CD4-positive, alpha-beta memory T cell (primary cell): Measurements from ENCODE around the gene SPRED2. TPM values are rescaled to one million over a fixed set of nuclear protein-coding genes. Genes with fewer than 3 reads are reported as not detected.

ENCODE experiments used
- CTCF ChIA-PET: fragments of 350-600 bp; sonication (Branson Sonifier 250); formaldehyde crosslinking; loops from one replicate; lab custom pipeline; 2021; ENCODE audit warnings: inconsistent platforms; ENCODE audit not compliant: partially characterized antibody; lab: Charles Lee
- POLR2A ChIA-PET: fragments of 350-600 bp; sonication (Branson Sonifier 250); formaldehyde crosslinking; loops from one replicate; lab custom pipeline; 2021; ENCODE audit not compliant: partially characterized antibody; lab: Charles Lee
- DNase-seq, 5 donors: peaks; one replicate each; pipeline versions ENCODE4 v3.0.0 to v3.0.0-alpha.2; 2020 to 2022; ENCODE audit warnings: mixed read lengths in 1 of 5
- H3K27ac ChIP-seq: one replicate; pipeline ENCODE4 v1.7.0; 2013; ENCODE audit warnings: low read depth, low read length
- H3K27me3 ChIP-seq: 2 replicates; pipeline ENCODE4 v1.7.0; 2013; ENCODE audit warnings: mild to moderate bottlenecking, low read length, moderate library complexity; ENCODE audit not compliant: insufficient read depth
- H3K36me3 ChIP-seq: 2 replicates; pipeline ENCODE4 v1.7.0; 2013; ENCODE audit warnings: mild to moderate bottlenecking, low read length, moderate library complexity; ENCODE audit not compliant: insufficient read depth
- H3K4me1 ChIP-seq: 2 replicates; pipeline ENCODE4 v1.7.0; 2013; ENCODE audit warnings: mild to moderate bottlenecking, low read length, moderate library complexity; ENCODE audit not compliant: insufficient read depth
- H3K4me3 ChIP-seq, 2 donors: one replicate each; pipeline ENCODE4 v1.7.0; 2013; ENCODE audit warnings: low read length in 2 of 2, mild to moderate bottlenecking in 1 of 2
- H3K9me3 ChIP-seq, 2 donors: one replicate each; pipeline ENCODE4 v1.7.0; 2013; ENCODE audit warnings: low read length in 2 of 2, control low read depth in 1 of 2; ENCODE audit not compliant: control insufficient read depth in 1 of 2
- H3K27ac Mint-ChIP-seq, 7 donors: one replicate each; pipeline ENCODE4 v1.8.0; 2020 to 2021; ENCODE audit warnings: mixed read lengths in 7 of 7, mild to moderate bottlenecking in 6 of 7, inconsistent platforms in 3 of 7, moderate library complexity in 3 of 7
- H3K27me3 Mint-ChIP-seq, 2 donors: one replicate each; pipeline ENCODE4 v1.8.0; 2020 to 2021; ENCODE audit warnings: mixed read lengths in 2 of 2
- H3K36me3 Mint-ChIP-seq, 2 donors: one replicate each; pipeline ENCODE4 v1.8.0; 2020 to 2021; ENCODE audit warnings: mixed read lengths in 2 of 2, inconsistent platforms in 1 of 2, mild to moderate bottlenecking in 1 of 2
- H3K4me1 Mint-ChIP-seq, 4 donors: one replicate each; pipeline ENCODE4 v1.8.0; 2020 to 2021; ENCODE audit warnings: mixed read lengths in 4 of 4, mild to moderate bottlenecking in 1 of 4
- H3K4me3 Mint-ChIP-seq, 8 donors: one replicate each; pipeline ENCODE4 v1.8.0; 2020 to 2021; ENCODE audit warnings: mixed read lengths in 8 of 8, mild to moderate bottlenecking in 7 of 8, moderate library complexity in 6 of 8, inconsistent platforms in 3 of 8
- H3K9me3 Mint-ChIP-seq, 8 donors: one replicate each; pipeline ENCODE4 v1.8.0; 2020 to 2021; ENCODE audit warnings: mixed read lengths in 8 of 8, mild to moderate bottlenecking in 5 of 8, inconsistent platforms in 3 of 8, moderate library complexity in 1 of 8
- intact Hi-C: fragments of 100-400 bp; cut with micrococcal nuclease; formaldehyde crosslinking; loops from one replicate; pipeline ENCODE4 v1.15.1; 2023
- polyA plus RNA-seq, 2 donors: library from polyadenylated mRNA; unstranded; fragments of 300-500 nt; fragmentation: Illumina TruSeq; gene quantifications; one replicate each; pipeline ENCODE4 v1.2.3, GENCODE V29; 2021
- total RNA-seq, 2 experiments: library from RNA; stranded (reverse); gene quantifications; one replicate each; pipeline ENCODE4 v1.2.3, GENCODE V29; 2021

The SPRED2 gene
- total and polyA plus RNA-seq, 4 experiments from 2014 or later = 0.27 to 1.3 (median 0.62) TPM

- peaks cover 0 to 4% (median 0%) of the 10 kb centered on the region in 8 donors for H3K9me3 Mint-ChIP-seq
- Histone ChIP-seq H3K27ac (no peak overlapping the region), H3K4me1 (no peaks in the 10 kb centered on the region), H3K9me3 (no peaks in the 10 kb centered on the region), H3K27me3 (no peaks in the 10 kb centered on the region), H3K36me3 (no peaks in the 10 kb centered on the region), H3K4me3 (no peak overlapping the region)
- no peaks in the 10 kb centered on the region for H3K4me1 Mint-ChIP-seq
- no peaks in the 10 kb centered on the region for H3K27me3 Mint-ChIP-seq
- ChIA-PET POLR2A (no interaction called here), CTCF (no interaction called here)
- intact Hi-C loops = no loop called here
- H3K4me3 Mint-ChIP-seq = no peak overlapping the region
- H3K27ac Mint-ChIP-seq = peak overlapping the region in 1 of 7 donors; percentile 25
- H3K36me3 Mint-ChIP-seq = peaks cover 0 to 5% of the 10 kb centered on the region in 2 donors
- no peak for DNase-seq
Observed at GRCh38 chr2:65351234-65351947, 81.0 kb downstream of the SPRED2 start.

- H3K36me3 Mint-ChIP-seq = peaks cover 0 to 5% of the 10 kb centered on the region in 2 donors
- no peaks in the 10 kb centered on the region for H3K4me1 Mint-ChIP-seq
- Histone ChIP-seq H3K9me3 (no peaks in the 10 kb centered on the region), H3K36me3 (no peaks in the 10 kb centered on the region), H3K4me1 (no peaks in the 10 kb centered on the region), H3K4me3 (no peak overlapping the region), H3K27ac (no peak overlapping the region), H3K27me3 (no peaks in the 10 kb centered on the region)
- H3K27me3 Mint-ChIP-seq = no peaks in the 10 kb centered on the region
- ChIA-PET POLR2A (no interaction called here), CTCF (no interaction called here)
- intact Hi-C loops = no loop called here
- no peak overlapping the region for H3K4me3 Mint-ChIP-seq
- peaks cover 0 to 4% (median 0%) of the 10 kb centered on the region in 8 donors for H3K9me3 Mint-ChIP-seq
- no peak overlapping the region for H3K27ac Mint-ChIP-seq
- no peak for DNase-seq
Observed at GRCh38 chr2:65350651-65351056, 81.7 kb downstream of the SPRED2 start.

- Mint-ChIP-seq H3K9me3 (peaks cover 0 to 4% (median 0%) of the 10 kb centered on the region in 8 donors), H3K27me3 (no peaks in the 10 kb centered on the region), H3K36me3 (peaks cover 0 to 5% of the 10 kb centered on the region in 2 donors), H3K27ac (no peak overlapping the region), H3K4me3 (no peak overlapping the region), H3K4me1 (no peaks in the 10 kb centered on the region)
- no peak for DNase-seq
- no peaks in the 10 kb centered on the region for H3K36me3 ChIP-seq
- no peaks in the 10 kb centered on the region for H3K9me3 ChIP-seq
- no peaks in the 10 kb centered on the region for H3K27me3 ChIP-seq
- no peak overlapping the region for H3K27ac ChIP-seq
- ChIA-PET CTCF (no interaction called here), POLR2A (no interaction called here)
- no peaks in the 10 kb centered on the region for H3K4me1 ChIP-seq
- intact Hi-C loops = no loop called here
- H3K4me3 ChIP-seq = no peak overlapping the region
Observed at GRCh38 chr2:65349863-65350262, 82.5 kb downstream of the SPRED2 start.

- no peaks in the 10 kb centered on the region for H3K27me3 ChIP-seq
- Mint-ChIP-seq H3K4me1 (no peaks in the 10 kb centered on the region), H3K9me3 (peaks cover 0 to 4% (median 0%) of the 10 kb centered on the region in 8 donors), H3K27ac (no peak overlapping the region), H3K36me3 (peaks cover 0 to 5% of the 10 kb centered on the region in 2 donors), H3K27me3 (no peaks in the 10 kb centered on the region), H3K4me3 (no peak overlapping the region)
- no peak overlapping the region for H3K27ac ChIP-seq
- no peaks in the 10 kb centered on the region for H3K4me1 ChIP-seq
- H3K36me3 ChIP-seq = no peaks in the 10 kb centered on the region
- H3K9me3 ChIP-seq = no peaks in the 10 kb centered on the region
- no peak for DNase-seq
- ChIA-PET POLR2A (no interaction called here), CTCF (no interaction called here)
- intact Hi-C loops = no loop called here
- no peak overlapping the region for H3K4me3 ChIP-seq
Observed at GRCh38 chr2:65347913-65348312, 84.5 kb downstream of the SPRED2 start.

- Histone ChIP-seq H3K4me1 (no peaks in the 10 kb centered on the region), H3K36me3 (no peaks in the 10 kb centered on the region), H3K9me3 (no peaks in the 10 kb centered on the region), H3K27me3 (no peaks in the 10 kb centered on the region), H3K27ac (no peak overlapping the region), H3K4me3 (no peak overlapping the region)
- DNase-seq = no peak
- H3K4me3 Mint-ChIP-seq = no peak overlapping the region
- ChIA-PET POLR2A (no interaction called here), CTCF (no interaction called here)
- H3K27ac Mint-ChIP-seq = no peak overlapping the region
- H3K9me3 Mint-ChIP-seq = peaks cover 0 to 4% (median 0%) of the 10 kb centered on the region in 8 donors
- peaks cover 0 to 5% of the 10 kb centered on the region in 2 donors for H3K36me3 Mint-ChIP-seq
- intact Hi-C loops = no loop called here
- no peaks in the 10 kb centered on the region for H3K27me3 Mint-ChIP-seq
- H3K4me1 Mint-ChIP-seq = no peaks in the 10 kb centered on the region
Observed at GRCh38 chr2:65345631-65346030, 86.8 kb downstream of the SPRED2 start.

GRCh38 chr2:65344689-65345088 is 87.7 kb downstream of the SPRED2 start:
- H3K36me3 Mint-ChIP-seq = peaks cover 0 to 5% of the 10 kb centered on the region in 2 donors
- POLR2A ChIA-PET = no interaction called here
- no peak for DNase-seq
- H3K27ac Mint-ChIP-seq = no peak overlapping the region
- no peak overlapping the region for H3K27ac ChIP-seq
- no peaks in the 10 kb centered on the region for H3K4me1 ChIP-seq
- H3K9me3 Mint-ChIP-seq = peaks cover 0 to 4% (median 0%) of the 10 kb centered on the region in 8 donors
- H3K9me3 ChIP-seq = no peaks in the 10 kb centered on the region
- H3K27me3 Mint-ChIP-seq = no peaks in the 10 kb centered on the region
- H3K4me1 Mint-ChIP-seq = no peaks in the 10 kb centered on the region
- no peaks in the 10 kb centered on the region for H3K27me3 ChIP-seq
- intact Hi-C loops = no loop called here
- CTCF ChIA-PET = no interaction called here
- no peak overlapping the region for H3K4me3 Mint-ChIP-seq
- H3K4me3 ChIP-seq = no peak overlapping the region
- H3K36me3 ChIP-seq = no peaks in the 10 kb centered on the region

GRCh38 chr2:65344182-65344581 is 88.2 kb downstream of the SPRED2 start:
- intact Hi-C loops = no loop called here
- Histone ChIP-seq H3K4me3 (no peak overlapping the region), H3K27me3 (no peaks in the 10 kb centered on the region), H3K4me1 (no peaks in the 10 kb centered on the region), H3K27ac (no peak overlapping the region), H3K9me3 (no peaks in the 10 kb centered on the region), H3K36me3 (no peaks in the 10 kb centered on the region)
- peaks cover 0 to 5% of the 10 kb centered on the region in 2 donors for H3K36me3 Mint-ChIP-seq
- CTCF ChIA-PET = no interaction called here
- H3K9me3 Mint-ChIP-seq = peaks cover 0 to 4% (median 0%) of the 10 kb centered on the region in 8 donors
- no peak overlapping the region for H3K4me3 Mint-ChIP-seq
- H3K27ac Mint-ChIP-seq = no peak overlapping the region
- POLR2A ChIA-PET = no interaction called here
- no peaks in the 10 kb centered on the region for H3K4me1 Mint-ChIP-seq
- no peaks in the 10 kb centered on the region for H3K27me3 Mint-ChIP-seq
- no peak for DNase-seq
